Stimulated activated CD8-positive, alpha-beta memory T cell treated with anti-CD3 and anti-CD28 coated beads, Interleukin-15, amount 100 ng/mL, for 48 hours (primary cell): ENCODE results near the gene ZNF678.
"Not testable (repeated sequence)": the region's sequence is repeated elsewhere in the genome, so short reads cannot be mapped to it uniquely, and the experiment has no call there.

Experiments used
- DNase-seq, 2 donors: peaks; one replicate each; pipeline ENCODE4 v3.0.0-alpha.2; 2020; ENCODE audit warnings: low read depth in 2 of 2

ZNF678 gene

DNA sequence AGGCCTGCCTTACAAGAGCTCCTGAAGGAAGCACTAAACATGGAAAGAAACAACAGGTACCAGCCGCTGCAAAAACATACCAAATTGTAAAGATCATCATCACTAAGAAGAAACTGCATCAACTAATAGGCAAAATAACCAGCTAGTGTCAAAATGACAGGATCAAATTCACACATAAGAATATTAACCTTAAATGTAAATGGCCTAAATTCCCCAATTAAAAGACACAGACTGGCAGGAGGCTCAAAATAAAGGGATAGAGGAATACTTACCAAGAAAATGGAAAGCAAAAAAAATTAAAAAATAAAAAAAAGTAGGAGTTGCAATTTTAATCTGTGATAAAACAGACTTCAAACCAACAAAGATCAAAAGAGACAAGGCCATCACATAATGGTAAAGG is 11.5 kb upstream of the ZNF678 start:
- DNase-seq: not testable (repeated sequence)

DNA sequence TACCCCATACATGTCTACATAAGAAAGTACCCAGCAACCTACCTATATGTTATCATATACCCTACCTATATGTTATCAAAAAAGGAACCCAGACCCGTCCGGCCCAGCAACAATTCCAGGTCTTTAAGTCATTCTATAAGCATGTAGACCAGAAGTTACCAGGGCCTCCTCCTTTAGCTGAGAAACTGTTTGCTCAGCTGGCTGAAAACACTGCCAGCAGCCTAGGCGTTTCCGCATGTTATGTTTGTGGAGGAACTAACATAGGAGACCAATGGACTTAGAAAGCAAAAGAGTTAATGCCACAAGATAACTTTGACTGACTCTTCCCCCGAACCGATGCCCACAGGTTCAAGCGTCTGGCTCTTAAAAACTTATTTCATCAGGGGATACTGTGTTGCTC is 7.1 kb upstream of the ZNF678 start:
- no peak for DNase-seq

DNA sequence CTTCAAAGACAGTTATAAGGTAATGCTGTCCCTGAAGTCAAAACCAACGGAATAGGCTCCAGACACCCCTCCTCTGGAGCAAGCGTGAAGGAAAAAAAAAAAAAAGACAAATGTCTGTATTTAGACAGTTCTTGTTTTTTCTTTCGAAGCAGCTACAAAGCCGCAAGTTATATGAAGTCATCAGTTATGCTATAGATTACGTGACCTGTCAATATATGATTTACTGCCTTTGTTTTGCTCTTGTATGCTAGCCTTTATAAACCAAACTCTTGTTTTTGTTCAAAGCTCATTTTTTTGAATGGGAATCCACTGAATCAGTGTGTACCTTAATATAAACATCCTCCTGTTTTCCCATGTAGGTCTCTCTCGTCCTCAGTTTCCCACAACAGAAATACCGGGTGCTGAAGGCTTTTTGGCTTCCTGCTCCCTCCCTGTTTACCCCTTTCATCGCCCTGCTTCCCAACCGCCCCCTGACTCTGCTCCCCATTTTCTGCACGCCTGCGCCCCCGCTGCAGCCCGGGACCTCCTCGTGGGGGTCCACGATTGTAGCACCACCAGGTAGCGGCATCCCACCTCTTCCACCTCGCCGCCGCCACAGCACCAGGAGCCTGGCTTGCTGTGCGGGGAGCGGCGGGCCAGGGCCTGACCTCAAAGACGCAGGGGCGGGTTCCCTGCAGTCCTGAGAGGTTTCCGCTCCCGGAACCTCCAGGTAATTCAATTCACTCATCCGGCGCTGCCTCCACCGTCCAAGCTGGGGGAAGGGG is 5.2 kb upstream of the ZNF678 start:
- DNase-seq: no peak

DNA sequence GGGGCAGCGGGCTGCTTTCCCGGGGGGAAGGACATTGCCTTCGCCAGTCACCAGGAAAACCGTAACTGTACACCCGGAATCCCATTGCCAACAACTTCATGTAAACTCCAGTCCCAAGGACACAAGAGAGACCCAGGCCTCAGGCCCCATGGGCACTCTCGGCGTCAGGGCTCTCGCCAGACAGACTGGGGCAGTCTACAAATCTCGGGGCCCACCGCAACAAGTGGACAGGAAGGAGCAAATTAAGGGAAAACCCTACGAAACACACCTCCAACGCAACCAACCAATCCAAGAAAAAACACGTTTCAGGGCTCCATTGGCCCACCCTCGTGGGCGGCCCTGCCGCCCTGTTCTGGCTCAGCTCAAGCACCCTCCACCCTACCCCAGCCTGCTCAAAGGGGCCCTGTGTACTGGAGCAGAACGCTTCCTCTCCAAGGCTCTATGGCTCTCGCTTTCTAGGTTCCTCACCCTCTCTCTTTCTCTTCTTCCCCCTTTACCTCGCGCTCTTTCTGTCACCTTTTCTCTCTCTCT is 4.6 kb upstream of the ZNF678 start:
- no peak for DNase-seq

DNA sequence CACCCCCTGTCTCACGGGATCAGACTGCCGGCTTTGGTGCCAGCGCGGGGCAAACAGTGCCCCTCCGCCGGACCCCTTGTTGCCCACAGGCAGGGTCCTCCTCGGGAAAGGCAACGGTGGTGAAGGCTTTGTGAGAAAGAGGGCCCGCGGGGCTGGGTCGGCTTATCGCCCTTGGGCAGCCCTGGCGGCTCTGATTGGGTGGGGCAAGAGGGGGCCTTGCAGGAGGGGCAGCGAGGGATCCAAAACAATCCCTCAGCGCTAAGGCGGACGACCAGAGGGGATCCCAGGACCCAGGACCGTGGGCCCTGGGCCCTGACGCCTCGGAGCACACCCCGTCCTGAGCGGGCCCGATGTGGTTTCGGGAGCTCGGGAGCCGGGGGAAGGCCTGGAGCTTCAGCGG is 3.9 kb upstream of the ZNF678 start:
- DNase-seq: no peak

DNA sequence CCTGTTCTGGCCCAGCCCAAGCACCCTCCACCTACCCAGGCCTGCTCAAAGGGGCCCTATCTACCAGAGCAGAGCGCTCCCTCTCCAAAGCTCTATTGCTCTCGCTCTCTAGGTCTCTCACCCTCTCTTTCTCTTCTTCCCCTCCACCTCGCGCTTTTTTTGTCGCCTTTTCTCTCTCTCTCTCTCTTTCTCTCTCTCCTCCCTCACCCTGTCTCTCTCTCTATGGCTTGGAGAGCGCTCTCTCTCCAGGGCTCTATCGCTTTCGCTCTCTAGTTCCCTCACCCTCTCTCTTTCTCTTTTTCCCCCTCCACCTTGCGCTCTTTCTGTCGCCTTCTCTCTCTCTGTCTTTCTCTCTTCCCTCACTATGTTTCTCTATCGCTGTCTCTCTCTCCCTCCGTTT is 3.4 kb upstream of the ZNF678 start:
- no peak for DNase-seq

DNA sequence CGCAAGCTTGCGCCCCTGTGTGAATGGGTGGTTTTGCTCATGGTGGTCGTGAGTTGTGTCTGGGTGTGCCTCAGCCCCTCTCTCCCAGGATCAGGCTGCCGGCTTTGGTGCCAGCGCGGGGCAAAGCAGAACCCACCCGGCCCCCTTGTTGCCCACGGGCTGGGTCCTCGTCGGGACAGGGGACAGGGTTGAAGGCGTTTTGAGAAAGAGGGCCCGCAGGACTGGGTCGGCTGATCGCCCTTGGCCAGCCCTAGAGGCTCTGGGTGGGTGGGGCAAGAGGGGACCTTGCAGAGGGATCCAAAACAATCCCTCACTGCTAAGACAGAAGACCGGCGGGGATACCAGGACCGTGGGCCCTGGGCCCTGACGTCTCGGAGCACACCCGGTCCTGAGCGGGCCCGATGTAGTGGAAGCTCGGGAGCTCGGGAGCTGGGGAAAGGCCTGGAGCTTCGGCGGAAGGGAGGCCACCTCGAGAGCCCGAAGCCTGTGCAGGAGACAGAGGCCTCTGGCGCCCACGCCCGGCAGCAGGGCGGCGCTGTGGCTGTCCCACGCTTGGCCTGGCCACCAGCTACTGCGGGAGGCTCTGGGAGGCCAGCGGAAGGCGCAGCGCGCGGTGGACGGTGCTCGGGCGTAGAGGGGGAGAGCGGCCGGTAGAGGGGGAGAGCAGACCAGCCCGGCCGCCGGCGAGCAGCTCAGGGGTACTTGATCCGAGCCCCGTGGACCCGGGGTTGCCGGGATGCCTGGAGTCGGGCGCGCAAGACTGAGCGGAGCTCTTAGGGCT is 2.8 kb upstream of the ZNF678 start:
- DNase-seq: no peak

DNA sequence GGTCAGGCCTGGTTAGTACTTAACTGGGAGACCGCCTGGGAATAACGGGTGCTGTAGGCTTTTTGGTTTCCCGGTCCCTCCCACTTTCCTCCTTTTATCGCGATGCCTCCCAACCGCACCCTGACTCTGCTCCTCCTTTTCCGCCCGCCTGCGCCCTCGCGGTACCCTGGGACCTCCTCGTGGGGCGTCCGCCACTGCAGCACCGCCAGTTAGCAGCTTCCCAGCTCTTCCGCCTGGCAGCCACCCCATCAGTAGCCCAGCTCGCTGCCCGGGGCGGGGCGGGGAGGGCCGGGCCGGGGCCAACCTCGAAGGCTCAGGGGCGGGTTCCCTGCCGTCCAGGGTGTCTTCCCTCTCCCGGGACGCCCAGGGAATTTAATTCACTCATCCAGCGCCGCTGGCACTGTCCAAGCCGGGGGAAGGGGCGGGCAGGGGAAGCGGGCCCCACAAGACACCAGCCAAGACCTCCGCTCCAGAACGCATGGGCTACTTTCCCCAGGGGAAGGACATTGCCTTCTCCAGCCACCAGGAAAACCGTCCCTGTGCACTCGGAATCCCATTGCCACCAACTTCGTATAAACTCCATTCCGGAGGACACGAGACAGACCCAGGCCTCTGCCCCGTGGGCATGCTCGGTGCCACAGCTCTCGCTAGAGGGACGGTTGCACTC is 2.0 kb upstream of the ZNF678 start:
- DNase-seq: no peak

DNA sequence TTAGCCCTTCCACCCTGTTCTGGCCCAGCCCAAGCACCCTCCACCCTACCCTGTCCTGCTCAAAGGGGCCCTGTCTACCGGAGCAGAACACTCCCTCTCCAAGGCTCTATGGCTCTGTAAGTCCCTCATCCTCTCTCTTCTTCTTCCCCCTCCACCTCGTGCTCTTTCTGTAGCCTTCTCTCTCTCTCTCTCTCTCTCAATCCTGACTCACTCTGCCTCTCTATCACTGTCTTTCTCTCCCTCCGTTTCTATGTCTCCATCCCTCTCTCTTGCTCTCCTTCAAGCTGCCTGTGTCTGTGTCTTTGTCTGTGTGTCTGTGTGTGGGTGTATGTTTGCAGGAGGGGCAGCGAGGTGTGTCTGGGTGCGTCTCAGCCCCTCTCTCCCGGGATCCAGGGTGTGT is 1.3 kb upstream of the ZNF678 start:
- DNase-seq: no peak

DNA sequence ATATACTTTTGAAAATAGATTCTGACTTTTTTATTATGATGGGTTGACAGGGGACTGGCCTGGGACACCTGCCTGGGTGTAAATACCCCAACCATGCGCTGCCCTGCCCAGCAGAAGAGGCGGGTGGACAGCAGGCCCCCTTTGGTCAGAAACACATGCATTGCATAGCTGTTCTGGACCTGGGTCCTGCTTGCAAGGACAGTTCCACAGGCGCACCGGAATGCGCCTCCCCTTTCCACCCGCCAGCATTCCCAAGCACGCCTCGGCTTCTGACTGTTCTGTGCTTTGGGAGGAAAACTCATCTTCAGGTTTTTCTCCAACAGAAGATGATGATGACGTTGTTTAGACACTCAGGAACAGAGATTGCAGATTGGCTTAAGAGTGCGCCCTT is 428 bp upstream of the ZNF678 start:
- no peak for DNase-seq

DNA sequence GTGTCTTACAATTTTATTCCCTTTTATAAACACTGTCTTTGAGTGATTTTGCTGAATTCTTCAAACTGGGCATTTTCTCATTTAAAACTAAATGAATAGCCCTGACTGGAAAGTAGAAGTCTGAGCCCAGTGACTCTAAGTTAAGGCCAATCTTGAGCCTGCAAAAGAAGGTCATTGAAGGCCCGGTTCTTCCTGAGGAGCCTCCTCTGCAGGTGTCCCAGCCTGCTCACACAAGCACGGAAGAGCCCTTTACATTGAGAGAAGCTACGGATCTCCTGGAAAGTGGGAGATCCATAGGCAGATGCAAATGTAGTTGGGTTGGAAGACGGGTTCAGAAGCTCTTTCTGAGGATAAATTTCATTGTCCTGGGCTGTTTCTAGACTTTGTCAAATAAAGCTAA is 3.9 kb downstream of the ZNF678 start:
- DNase-seq: no peak

DNA sequence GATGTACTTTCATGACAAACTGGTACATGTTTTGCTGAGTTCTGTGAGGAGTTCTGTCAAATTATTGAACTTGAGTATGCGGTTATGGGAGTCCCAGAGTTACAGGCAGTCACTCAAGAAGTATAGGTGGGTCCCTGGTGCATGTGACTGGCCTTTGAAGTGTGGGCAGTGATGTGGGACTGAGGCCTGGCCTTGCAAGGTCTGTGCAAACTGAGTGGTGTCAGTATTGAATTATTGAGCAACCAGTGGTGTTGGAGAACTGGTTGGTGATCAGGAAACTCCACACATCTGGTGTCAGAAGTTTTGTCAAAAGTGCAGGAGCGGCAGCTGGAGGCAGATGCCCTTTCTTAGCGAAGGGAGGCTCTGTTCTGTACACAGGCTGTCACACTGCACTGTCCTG is 5.2 kb downstream of the ZNF678 start:
- DNase-seq: no peak

DNA sequence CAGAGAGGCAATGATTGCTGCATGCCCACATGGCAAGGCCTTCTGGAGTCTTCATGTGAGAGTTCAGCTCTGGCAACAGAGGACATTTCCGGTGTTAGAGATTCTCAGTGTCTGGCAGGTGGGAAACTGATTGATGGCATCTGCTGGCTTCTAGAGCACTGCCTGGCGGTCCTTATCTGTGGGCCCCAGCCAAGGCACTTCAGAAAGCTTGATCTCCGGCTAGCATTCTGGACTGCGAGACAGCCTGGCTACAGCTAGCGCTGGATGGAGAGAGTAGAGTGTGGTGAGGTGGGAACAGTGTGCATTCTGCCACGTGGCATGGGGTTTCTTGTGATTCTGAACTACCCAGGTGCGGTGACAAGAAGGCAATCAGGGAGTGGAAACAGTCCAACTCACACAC is 9.4 kb downstream of the ZNF678 start:
- no peak for DNase-seq

DNA sequence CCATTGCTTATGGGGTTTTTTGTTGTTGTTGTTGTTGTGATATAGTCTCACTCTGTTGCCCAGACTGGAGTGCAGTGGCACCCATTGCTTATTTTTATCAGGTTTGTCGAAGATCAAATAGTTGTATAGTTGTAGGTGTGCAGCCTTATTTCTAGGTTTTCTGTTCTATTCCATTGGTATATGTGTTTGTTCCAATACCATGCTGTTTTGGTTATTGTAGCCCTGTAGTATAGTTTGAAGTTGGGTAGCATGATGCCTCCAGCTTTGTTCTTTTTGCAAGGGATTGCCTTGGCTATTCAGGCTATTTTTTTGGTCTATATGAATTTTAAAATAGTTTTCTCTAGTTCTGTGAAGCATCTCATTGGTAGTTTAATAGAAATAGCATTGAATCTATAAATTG is 11.6 kb downstream of the ZNF678 start:
- no peak for DNase-seq

DNA sequence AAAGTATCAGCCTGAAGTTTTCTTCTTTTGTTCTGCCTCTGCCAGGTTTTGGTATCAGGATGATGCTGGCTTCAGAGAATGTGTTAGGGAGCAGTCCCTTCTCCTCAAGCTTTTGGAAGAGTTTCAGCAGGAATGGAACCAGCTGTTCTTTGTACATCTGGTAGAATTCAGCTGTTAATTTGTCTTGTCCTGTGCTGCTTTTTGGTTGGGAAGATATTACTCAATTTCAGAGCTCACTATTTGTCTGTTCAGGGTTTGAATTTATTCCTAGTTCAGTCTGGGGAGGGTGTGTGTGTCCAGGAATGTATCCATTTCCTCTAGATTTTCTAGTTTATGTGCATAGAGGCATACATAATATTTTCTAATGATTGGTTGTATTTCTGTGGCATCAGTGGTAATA is 12.8 kb downstream of the ZNF678 start:
- DNase-seq: no peak

DNA sequence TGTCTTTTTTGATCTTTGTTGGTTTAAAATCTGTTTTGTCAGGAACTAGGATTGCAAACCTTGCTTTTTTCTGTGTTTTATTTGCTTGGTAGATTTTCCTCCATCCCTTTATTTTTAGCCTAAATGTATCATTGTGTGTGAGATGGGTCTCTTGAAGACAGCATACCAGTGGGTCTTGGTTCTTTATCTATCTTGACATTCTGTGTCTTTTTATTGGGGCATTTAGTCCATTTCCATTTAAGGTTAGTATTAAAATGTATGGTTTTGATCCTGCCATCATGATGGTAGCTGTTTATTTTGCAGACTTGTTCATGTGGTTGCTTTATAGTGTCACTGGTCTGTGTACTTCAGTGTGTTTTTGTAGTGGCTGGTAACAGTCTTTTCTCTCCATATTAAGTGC is 14.1 kb downstream of the ZNF678 start:
- DNase-seq: no peak

DNA sequence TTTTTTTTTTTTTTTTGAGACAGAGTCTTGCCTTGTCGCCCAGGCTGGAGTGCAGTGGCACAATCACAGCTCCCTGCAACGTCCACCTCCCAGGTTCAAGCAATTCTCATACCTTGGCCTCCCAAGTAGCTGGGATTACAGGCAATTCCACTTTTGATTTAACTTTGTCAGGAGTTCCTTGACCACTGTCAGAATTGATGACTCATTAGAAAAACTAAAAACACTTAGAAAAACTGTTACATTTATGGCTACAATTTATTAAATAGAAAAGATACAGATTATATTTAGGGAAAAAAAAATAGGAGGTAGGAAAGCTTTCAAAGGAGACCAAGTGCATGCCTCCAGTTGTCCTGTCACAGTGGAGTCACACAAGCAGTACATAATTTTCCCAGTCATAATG is 20.0 kb downstream of the ZNF678 start:
- DNase-seq: no peak

DNA sequence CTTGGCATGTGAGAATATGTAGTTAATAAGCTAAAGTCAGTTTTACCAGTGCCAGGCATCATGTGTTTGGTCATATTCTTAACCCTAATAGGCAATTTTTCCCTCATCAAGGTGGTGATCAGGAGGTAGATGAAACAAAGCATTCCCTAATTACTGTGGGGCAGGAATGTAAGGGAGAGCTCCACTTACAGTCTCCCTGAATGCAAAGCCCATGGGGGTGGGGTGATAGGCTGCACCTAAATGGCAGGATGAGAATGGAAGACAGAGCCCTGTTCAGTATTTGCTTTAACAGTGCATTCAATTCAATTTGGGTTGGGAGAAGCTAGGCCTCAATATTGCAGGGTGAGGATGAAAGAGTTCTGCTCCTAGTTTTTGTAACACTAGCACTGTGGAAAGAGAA is 23.4 kb downstream of the ZNF678 start:
- DNase-seq: no peak

DNA sequence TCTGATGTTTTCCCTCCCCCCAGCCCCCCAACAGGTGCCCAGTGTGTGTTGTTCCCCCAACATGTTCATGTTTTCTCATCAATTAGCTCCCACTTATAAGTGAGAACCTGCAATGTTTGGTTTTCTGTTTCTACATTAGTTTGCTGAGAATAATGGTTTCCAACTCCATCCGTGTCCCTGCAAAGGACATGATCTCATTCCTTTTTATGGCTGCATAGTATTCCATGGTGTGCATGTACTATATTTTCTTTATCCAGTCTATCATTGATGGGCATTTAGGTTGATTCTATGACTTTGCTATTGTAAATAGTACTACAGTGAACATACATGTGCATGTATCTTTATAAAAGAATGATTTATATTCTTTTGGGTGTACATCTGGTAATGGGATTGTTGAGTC is 24.6 kb downstream of the ZNF678 start:
- no peak for DNase-seq

DNA sequence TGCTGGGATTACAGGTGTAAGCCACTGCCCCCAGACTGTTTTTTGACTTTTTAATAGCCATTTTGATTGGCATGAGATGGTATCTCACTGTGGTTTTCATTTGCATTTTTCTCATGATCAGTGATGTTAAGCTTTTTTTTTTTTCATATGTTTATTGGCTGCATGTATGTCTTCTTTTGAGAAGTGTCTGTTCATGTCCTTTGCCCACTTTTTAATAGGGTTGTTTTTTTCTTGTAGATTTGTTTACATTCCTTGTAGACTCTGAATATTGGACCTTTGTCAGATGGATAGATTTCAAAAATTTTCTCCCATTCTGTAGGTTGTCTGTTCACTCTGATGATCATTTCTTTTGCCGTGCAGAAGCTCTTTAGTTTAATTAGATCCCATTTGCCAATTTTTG is 25.4 kb downstream of the ZNF678 start:
- not testable (repeated sequence) for DNase-seq

DNA sequence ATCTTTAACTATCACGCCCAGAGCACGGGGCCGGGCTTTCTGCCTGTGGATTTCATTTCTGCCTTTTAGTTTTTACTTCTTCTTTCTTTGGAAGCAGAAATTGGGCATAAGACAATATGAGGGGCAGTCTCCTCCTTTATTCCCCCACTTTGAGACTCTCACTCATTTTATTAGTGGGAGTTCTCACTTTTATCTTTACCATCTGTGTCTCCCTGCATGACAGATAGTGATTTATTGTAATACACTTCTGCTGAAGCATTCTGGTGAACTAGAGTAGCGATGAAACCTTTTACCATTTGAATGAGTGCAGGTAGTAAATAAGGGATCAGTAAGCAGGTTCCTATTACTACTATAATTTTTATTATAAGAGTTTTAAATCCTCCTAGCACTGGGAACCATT is 26.4 kb downstream of the ZNF678 start:
- DNase-seq: not testable (repeated sequence)

DNA sequence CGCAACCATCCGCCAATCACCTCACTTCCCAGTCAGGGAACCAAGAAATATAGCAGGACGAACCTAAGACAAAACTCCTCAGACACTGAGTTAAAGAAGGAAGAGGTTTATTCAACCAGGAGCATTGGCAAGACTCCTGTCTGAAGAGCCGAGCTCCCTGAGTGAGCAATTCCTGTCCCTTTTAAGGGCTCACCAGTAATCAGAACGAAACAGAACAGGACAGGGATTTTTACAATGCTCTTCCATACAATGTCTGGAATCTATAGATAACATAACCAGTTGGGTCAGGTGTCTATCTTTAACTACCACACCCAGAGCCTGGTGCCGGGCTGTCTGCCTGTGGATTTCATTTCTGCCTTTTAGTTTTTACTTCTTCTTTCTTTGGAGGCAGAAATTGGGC is 32.9 kb downstream of the ZNF678 start:
- DNase-seq: not testable (repeated sequence)

DNA sequence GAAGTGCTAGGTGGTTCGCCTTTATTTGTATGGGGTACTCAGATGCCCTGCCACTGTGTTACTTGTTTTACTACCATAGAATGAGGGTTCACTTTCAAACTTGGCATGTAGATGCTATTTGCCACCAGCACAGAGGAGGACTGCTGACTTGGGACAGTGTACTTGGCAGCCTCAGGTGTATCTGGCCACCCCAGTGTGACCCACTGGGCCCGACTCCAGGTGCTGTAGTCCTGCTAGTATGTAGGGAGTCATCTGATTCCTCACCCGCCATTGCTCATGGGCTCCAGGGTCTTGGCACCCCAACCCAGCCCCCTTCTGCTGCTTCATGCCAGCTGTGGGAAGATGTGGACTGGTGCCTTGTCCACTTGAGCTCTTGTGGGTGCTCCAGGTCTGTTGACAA is 40.0 kb downstream of the ZNF678 start:
- DNase-seq: no peak
